H1 (cell line): Measurements from ENCODE around the gene CCDC136. TPM values are rescaled to one million over a fixed set of nuclear protein-coding genes. Genes with fewer than 3 reads are reported as not detected.

ENCODE experiments used
- CHD7 ChIP-seq: fragments of 300-600 bp; sonication (generic); IDR thresholded peaks from 2 replicates; pipeline ENCODE4 v1.7.1; 2012; ENCODE audit warnings: low read length, moderate library complexity, mild to moderate bottlenecking, inconsistent platforms; ENCODE audit not compliant: insufficient replicate concordance
- GABPA ChIP-seq: IDR thresholded peaks from 2 replicates; pipeline ENCODE4 v1.6.1; 2011; ENCODE audit warnings: mild to moderate bottlenecking, low read length, moderate library complexity, borderline replicate concordance; ENCODE audit not compliant: insufficient read depth
- HDAC2 ChIP-seq, 2 experiments: fragments of 300-600 bp in 1 of 2; sonication (generic) in 1 of 2; IDR thresholded peaks; 2 replicates each; pipeline ENCODE4 v1.6.1; 2011 to 2012; ENCODE audit warnings: low read depth in 2 of 2, low read length in 2 of 2, mild to moderate bottlenecking in 2 of 2, moderate library complexity in 2 of 2, borderline replicate concordance in 1 of 2, inconsistent platforms in 1 of 2
- HDAC6 ChIP-seq: IDR thresholded peaks from one replicate; pipeline ENCODE4 v1.7.1; 2012; ENCODE audit warnings: low read depth, mild to moderate bottlenecking, inconsistent platforms, low read length, moderate library complexity
- RBBP5 ChIP-seq: IDR thresholded peaks from 2 replicates; pipeline ENCODE4 v1.7.1; 2012; ENCODE audit warnings: low read depth, mild to moderate bottlenecking, inconsistent platforms, low read length, moderate library complexity, borderline replicate concordance
- SAP30 ChIP-seq: fragments of 300-600 bp; sonication (generic); IDR thresholded peaks from 2 replicates; pipeline ENCODE4 v1.7.1; 2012; ENCODE audit warnings: low read length, moderate library complexity, mild to moderate bottlenecking, inconsistent platforms; ENCODE audit not compliant: insufficient read depth, insufficient replicate concordance
- SIN3A ChIP-seq, 2 experiments: IDR thresholded peaks in 1 of 2; conservative IDR thresholded peaks in 1 of 2; 2 replicates each; pipeline ENCODE4 v1.6.1; 2011 to 2012; ENCODE audit warnings: low read length in 2 of 2, improper control_type of control experiment in 1 of 2, low read depth in 1 of 2, mild to moderate bottlenecking in 1 of 2
- SIRT6 ChIP-seq: IDR thresholded peaks from one replicate; pipeline ENCODE4 v1.7.1; 2012; ENCODE audit warnings: low read length, inconsistent platforms
- SP2 ChIP-seq: IDR thresholded peaks from 2 replicates; pipeline ENCODE4 v1.6.1; 2012; ENCODE audit warnings: mild to moderate bottlenecking, low read length, inconsistent platforms
- TCF12 ChIP-seq: IDR thresholded peaks from 2 replicates; pipeline ENCODE4 v1.6.1; 2011; ENCODE audit warnings: low read depth, mild to moderate bottlenecking, low read length
- polyA plus RNA-seq, 7 experiments: library from polyadenylated mRNA; depleted of rRNA in 3 of 7; stranded (reverse) in 5 of 7; unstranded in 2 of 7; fragments of >200 nt in 5 of 7; fragments of 200-250 nt in 2 of 7; gene quantifications; 1 replicate in 5 of 7; 2 replicates in 1 of 7; 4 replicates in 1 of 7; pipeline versions ENCODE4 v1.2.1 to v1.2.3, GENCODE V29; 2011 to 2013; ENCODE audit warnings: missing spikeins in 2 of 7, mixed read lengths in 2 of 7
- total RNA-seq: library from RNA; stranded (reverse); fragmentation: NEBNext Ultra II Directional; extraction: Animal tissue kit (Norgen Biotek cat#: 25700); gene quantifications from 2 replicates; pipeline ENCODE4 v1.2.1, GENCODE V29; 2021

The CCDC136 gene
- total and polyA plus RNA-seq, 2 of the 8 experiments (the other 6 are each of a cell fraction or from before 2014, with no cell fraction given) = 35.6 to 47.7 TPM

DNA sequence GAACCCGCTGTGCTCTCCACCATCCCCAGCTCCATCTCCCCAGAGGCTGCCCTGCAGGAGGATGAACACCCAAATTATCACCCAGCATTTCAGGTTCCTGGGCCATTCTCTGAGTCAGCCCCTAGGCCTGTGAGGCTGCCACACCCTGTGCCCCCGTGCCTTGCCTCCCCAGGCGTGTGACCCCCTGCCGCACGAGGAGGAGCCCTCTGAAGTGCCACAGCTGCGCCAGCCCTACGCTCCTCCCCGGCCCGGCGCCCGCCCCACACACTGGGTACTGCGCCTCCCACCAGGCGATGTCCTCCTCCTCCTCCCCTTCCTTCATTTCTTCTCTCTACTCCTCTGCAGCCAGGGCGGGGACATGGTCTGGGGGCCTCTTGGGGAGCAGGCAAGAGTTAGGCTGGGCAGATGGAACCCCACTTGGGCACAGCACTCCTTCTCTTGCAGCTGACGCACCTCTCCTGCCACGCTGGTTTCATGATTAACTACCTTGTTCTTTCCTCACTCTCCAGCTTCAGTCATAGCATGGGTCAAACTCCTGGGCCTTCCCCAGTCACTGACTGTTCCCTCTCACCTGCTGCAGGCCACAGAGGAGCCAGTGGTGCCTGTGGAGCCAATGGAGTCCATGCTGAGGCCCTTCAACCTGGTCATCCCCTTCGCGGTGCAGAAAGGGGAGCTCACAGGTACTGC, 58.2 kb downstream of the CCDC136 start (continued):
- TF ChIP-seq CHD7 = no peak
- TF ChIP-seq TCF12 = no peak
- no peak for TF ChIP-seq HDAC6
- TF ChIP-seq GABPA = no peak
- no peak for TF ChIP-seq SP2
- no peak for TF ChIP-seq SAP30
- no peak for TF ChIP-seq SIN3A (conservative IDR thresholded peaks at IDR 0.05 in 1 of 2, IDR thresholded peaks at IDR 0.05 in 1 of 2; ENCODE audit: low read depth in 1 of 2, low read length in 2 of 2)
- TF ChIP-seq HDAC2 (IDR thresholded peaks at IDR 0.05; ENCODE audit: borderline replicate concordance in 1 of 2, low read depth in 2 of 2, low read length in 2 of 2) = no peak
- TF ChIP-seq SIRT6 = no peak
- no peak for TF ChIP-seq RBBP5
